Measurements from ENCODE around the gene PPP1R9B.

PPP1R9B gene

DNA sequence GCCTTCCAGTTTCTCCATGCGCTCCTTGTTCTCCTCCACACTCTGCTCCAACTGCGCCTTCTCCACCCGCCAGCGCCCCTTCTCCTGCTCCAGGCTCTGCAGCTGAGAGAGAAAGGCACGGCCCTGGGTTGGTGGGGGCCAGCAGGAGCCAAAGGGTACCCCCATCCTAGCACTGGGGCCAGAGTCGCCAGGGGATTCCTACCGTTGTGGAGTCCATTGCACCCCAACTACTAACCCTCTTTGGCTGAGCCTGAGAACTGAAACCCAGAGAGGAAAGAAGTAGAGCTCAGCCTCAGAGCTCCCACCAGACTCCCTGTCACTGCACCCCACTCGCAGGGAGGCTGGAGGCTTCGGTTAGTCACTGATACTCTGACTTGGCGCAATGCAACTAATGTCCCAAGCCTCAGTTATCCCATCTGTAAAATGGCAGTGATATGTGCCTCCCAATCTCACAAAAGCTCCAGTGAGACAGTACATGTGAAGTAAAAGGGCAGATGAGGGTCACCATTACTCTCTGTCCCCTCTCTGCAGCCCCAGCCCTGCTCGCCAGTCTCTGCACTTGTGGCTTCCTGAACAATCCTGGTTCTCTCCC lies 14.3 kb downstream of the PPP1R9B start:
- peaks cover 79% of the 10 kb centered on the region for H3K36me3 ChIP-seq (replicated peaks; ENCODE audit: low read depth, low read length)
- H3K4me2 ChIP-seq (ENCODE audit: low read length), result no peak overlapping the region
- H3K27ac ChIP-seq (ENCODE audit: low read length), result no peak overlapping the region
- H3K4me3 ChIP-seq (ENCODE audit: low read length), result no peak overlapping the region
- no peak overlapping the region for H3K9ac ChIP-seq (ENCODE audit: low read length)
- TF ChIP-seq EZH2phosphoT487 (IDR thresholded peaks at IDR 0.05; ENCODE audit: low read depth), result no peak
- TF ChIP-seq, protein P1, sequence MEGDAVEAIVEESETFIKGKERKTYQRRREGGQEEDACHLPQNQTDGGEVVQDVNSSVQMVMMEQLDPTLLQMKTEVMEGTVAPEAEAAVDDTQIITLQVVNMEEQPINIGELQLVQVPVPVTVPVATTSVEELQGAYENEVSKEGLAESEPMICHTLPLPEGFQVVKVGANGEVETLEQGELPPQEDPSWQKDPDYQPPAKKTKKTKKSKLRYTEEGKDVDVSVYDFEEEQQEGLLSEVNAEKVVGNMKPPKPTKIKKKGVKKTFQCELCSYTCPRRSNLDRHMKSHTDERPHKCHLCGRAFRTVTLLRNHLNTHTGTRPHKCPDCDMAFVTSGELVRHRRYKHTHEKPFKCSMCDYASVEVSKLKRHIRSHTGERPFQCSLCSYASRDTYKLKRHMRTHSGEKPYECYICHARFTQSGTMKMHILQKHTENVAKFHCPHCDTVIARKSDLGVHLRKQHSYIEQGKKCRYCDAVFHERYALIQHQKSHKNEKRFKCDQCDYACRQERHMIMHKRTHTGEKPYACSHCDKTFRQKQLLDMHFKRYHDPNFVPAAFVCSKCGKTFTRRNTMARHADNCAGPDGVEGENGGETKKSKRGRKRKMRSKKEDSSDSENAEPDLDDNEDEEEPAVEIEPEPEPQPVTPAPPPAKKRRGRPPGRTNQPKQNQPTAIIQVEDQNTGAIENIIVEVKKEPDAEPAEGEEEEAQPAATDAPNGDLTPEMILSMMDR (IDR thresholded peaks at IDR 0.05; ENCODE audit: low read depth, low read length), result no peak
- H3K79me2 ChIP-seq (ENCODE audit: low read length), result peaks cover 43% of the 10 kb centered on the region
- no peaks in the 10 kb centered on the region for H3K9me3 ChIP-seq (ENCODE audit: insufficient read depth, low read length)
- H3K27me3 ChIP-seq (ENCODE audit: low read depth, low read length), result no peaks in the 10 kb centered on the region
- peaks cover 36% of the 10 kb centered on the region for H3K4me1 ChIP-seq (ENCODE audit: low read length)
- H4K20me1 ChIP-seq (ENCODE audit: insufficient read depth, low read length), result peaks cover 94% of the 10 kb centered on the region
- H2AFZ ChIP-seq (ENCODE audit: low read depth, low read length), result no peak overlapping the region

DNA sequence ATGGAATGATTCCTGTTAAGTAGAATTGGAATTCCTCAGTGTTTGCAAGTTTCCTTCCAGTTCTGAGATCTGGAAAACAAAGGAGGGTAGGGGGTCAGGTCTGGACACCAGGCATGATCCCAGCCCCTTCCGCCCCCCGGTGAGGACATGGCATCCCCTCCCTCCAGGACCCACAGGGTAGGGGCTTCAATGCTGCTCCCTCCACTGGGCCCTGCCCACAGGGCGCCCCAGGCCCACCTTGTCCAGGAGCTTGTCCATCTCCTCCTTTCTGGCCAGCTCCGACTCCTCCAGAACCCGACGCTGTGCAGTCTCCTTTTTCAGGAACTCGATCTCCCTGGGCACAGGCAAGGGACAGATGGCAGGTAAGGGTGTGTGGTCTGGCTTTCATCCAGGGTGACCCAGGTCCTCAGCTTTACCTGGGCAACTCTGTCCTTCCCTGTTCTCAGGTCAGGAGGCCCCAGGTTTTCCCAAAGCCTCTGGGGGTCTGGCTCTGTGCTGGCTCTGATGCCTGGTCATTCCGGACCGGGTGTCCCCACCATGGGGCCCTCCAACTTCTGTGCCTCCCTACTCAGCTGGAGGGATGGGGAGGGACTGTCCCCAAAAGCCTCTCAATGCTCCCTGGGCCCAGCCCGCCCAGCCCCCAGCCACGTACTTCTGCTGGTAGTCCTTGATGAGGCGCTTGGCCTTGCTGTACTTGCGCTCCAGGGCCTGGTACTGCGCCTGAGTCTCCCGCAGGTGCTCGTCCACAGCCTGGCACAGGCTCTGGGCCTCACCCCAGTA lies 15.0 kb downstream of the PPP1R9B start:
- Histone ChIP-seq H3K9ac (ENCODE audit: low read length) (no peak overlapping the region), H3K36me3 (replicated peaks; ENCODE audit: low read depth, low read length) (peaks cover 72% of the 10 kb centered on the region), H3K4me3 (ENCODE audit: low read length) (no peak overlapping the region), H3K79me2 (ENCODE audit: low read length) (peaks cover 36% of the 10 kb centered on the region), H4K20me1 (ENCODE audit: insufficient read depth, low read length) (peaks cover 87% of the 10 kb centered on the region), H3K27ac (ENCODE audit: low read length) (no peak overlapping the region), H3K27me3 (ENCODE audit: low read depth, low read length) (no peaks in the 10 kb centered on the region), H3K4me2 (ENCODE audit: low read length) (no peak overlapping the region), H2AFZ (ENCODE audit: low read depth, low read length) (no peak overlapping the region), H3K4me1 (ENCODE audit: low read length) (peaks cover 36% of the 10 kb centered on the region), H3K9me3 (ENCODE audit: insufficient read depth, low read length) (no peaks in the 10 kb centered on the region)
- TF ChIP-seq, protein P1 (IDR thresholded peaks at IDR 0.05; ENCODE audit: low read depth, low read length), result no peak
- no peak for TF ChIP-seq EZH2phosphoT487 (IDR thresholded peaks at IDR 0.05; ENCODE audit: low read depth)

DNA sequence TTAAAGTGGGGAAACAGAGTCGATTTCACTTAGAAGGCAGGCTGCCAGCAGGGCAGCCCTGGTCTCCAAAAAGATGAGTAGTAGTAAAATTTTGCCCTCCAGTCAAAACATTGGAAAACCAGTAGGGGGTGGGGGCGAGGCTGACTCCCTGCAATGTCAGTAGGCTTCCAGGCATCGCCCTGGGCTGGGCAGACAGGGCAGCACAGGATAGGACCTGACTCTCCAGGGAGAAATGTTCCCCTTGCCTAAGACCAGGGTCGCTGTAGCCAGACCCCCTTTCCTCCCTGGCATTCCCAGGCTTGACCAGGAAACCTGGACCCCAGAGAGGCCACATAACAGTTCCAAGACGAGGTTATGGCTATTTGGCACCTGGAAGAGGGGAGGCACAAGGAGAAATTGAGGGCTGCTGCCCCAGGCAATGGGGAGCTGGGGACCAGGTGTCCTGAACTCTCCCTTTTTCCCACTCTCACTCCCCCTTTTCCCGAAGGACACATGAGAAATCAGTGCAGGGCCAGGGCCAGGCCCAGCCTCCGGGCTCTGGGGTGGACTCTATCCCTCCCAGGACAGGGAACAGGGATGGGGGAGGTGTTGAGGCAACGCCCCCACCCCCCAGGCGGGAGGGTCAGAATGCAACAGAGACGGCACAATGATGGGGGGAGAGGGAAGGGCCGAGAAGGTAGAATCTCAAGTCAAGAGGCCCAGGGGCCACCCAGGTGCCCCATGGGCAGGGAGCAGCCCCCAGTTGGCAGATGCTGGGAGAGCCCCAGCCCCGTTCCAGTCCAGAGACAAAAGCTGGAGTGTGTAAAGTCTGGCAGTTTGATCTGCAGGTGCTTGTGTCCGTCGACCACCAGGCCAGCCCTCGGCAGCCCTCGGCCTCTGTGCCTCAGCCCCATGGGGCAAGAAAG lies 16.0 kb downstream of the PPP1R9B start:
- Histone ChIP-seq H4K20me1 (ENCODE audit: insufficient read depth, low read length) (peaks cover 78% of the 10 kb centered on the region), H2AFZ (ENCODE audit: low read depth, low read length) (no peak overlapping the region), H3K4me2 (ENCODE audit: low read length) (no peak overlapping the region), H3K27me3 (ENCODE audit: low read depth, low read length) (peaks cover 1% of the 10 kb centered on the region), H3K9me3 (ENCODE audit: insufficient read depth, low read length) (no peaks in the 10 kb centered on the region), H3K4me3 (ENCODE audit: low read length) (no peak overlapping the region), H3K79me2 (ENCODE audit: low read length) (peaks cover 27% of the 10 kb centered on the region), H3K4me1 (ENCODE audit: low read length) (peaks cover 32% of the 10 kb centered on the region), H3K27ac (ENCODE audit: low read length) (no peak overlapping the region), H3K36me3 (replicated peaks; ENCODE audit: low read depth, low read length) (peaks cover 63% of the 10 kb centered on the region), H3K9ac (ENCODE audit: low read length) (no peak overlapping the region)
- TF ChIP-seq, protein P1 (IDR thresholded peaks at IDR 0.05; ENCODE audit: low read depth, low read length), result no peak
- TF ChIP-seq EZH2phosphoT487 (IDR thresholded peaks at IDR 0.05; ENCODE audit: low read depth), result no peak

DNA sequence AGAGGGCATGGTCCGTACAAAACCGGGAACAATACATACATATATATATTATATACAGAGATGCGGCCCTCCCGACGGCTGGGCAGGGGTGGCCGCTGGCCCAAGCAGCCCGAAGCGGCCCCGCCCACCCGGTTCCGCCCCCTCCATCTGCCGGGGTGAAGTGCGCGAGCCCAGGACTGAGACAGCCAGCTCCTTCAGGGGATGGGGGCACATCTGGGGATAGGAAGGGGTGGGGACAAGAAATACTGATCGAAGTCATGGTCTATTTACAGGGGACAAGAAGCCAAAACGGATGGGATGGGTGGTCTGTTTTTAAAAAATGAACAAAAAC lies 16.7 kb downstream of the PPP1R9B start:
- Histone ChIP-seq H3K27me3 (ENCODE audit: low read depth, low read length) (peaks cover 8% of the 10 kb centered on the region), H4K20me1 (ENCODE audit: insufficient read depth, low read length) (peaks cover 70% of the 10 kb centered on the region), H3K79me2 (ENCODE audit: low read length) (peaks cover 19% of the 10 kb centered on the region), H3K27ac (ENCODE audit: low read length) (no peak overlapping the region), H3K9ac (ENCODE audit: low read length) (no peak overlapping the region), H3K4me3 (ENCODE audit: low read length) (no peak overlapping the region), H3K4me2 (ENCODE audit: low read length) (no peak overlapping the region), H3K4me1 (ENCODE audit: low read length) (peaks cover 31% of the 10 kb centered on the region), H2AFZ (ENCODE audit: low read depth, low read length) (no peak overlapping the region), H3K36me3 (replicated peaks; ENCODE audit: low read depth, low read length) (peaks cover 56% of the 10 kb centered on the region), H3K9me3 (ENCODE audit: insufficient read depth, low read length) (no peaks in the 10 kb centered on the region)
- TF ChIP-seq, protein P1 (IDR thresholded peaks at IDR 0.05; ENCODE audit: low read depth, low read length), result no peak
- TF ChIP-seq EZH2phosphoT487 (IDR thresholded peaks at IDR 0.05; ENCODE audit: low read depth), result no peak

Data from OCI-LY3 (cell line).